ENCODE measurements around the gene PRRC2B.

DNA sequence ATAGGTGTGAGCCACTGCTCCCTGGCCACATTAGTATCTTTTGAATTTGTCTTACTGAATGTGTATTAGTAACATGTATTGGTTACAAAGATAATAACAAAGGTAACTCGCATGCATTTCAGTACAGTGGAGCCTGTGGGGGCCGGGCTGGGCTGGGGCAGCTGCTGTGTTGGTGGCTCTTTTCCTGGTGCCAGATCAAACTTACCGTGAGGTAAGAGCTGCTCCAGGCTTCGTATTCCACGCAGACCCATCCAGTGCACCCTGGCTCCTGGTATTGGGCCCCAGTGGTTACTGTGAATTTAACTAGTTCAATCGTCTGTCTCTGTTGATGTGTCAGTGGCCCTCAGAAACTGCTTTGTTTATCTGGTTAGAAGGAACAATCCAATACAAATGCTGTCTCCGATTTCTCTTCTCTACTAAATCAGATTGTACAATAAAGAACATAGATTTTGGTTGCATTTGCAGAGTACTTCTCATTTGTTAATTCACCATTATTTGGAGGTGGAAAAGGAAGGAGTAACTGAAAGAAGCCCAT is 15.6 kb downstream of the PRRC2B start:
- TF ChIP-seq, protein P1, sequence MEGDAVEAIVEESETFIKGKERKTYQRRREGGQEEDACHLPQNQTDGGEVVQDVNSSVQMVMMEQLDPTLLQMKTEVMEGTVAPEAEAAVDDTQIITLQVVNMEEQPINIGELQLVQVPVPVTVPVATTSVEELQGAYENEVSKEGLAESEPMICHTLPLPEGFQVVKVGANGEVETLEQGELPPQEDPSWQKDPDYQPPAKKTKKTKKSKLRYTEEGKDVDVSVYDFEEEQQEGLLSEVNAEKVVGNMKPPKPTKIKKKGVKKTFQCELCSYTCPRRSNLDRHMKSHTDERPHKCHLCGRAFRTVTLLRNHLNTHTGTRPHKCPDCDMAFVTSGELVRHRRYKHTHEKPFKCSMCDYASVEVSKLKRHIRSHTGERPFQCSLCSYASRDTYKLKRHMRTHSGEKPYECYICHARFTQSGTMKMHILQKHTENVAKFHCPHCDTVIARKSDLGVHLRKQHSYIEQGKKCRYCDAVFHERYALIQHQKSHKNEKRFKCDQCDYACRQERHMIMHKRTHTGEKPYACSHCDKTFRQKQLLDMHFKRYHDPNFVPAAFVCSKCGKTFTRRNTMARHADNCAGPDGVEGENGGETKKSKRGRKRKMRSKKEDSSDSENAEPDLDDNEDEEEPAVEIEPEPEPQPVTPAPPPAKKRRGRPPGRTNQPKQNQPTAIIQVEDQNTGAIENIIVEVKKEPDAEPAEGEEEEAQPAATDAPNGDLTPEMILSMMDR (IDR thresholded peaks at IDR 0.05): no peak
- no peak for TF ChIP-seq POLR2A (IDR thresholded peaks at IDR 0.05)
